ENCODE data around the gene MOSPD2. TPM values are rescaled to one million over a fixed set of nuclear protein-coding genes. Genes with fewer than 3 reads are reported as not detected.

MOSPD2 gene
- total RNA-seq (10 to 100 TPM; 13.2 to 13.9 TPM), polyA plus RNA-seq (1 to 10 TPM; 5.4 to 7.9 (median 5.9) TPM), total RNA-seq (5.4 to 23.4 (median 14.6) reads per million in 6 experiments)

DNA sequence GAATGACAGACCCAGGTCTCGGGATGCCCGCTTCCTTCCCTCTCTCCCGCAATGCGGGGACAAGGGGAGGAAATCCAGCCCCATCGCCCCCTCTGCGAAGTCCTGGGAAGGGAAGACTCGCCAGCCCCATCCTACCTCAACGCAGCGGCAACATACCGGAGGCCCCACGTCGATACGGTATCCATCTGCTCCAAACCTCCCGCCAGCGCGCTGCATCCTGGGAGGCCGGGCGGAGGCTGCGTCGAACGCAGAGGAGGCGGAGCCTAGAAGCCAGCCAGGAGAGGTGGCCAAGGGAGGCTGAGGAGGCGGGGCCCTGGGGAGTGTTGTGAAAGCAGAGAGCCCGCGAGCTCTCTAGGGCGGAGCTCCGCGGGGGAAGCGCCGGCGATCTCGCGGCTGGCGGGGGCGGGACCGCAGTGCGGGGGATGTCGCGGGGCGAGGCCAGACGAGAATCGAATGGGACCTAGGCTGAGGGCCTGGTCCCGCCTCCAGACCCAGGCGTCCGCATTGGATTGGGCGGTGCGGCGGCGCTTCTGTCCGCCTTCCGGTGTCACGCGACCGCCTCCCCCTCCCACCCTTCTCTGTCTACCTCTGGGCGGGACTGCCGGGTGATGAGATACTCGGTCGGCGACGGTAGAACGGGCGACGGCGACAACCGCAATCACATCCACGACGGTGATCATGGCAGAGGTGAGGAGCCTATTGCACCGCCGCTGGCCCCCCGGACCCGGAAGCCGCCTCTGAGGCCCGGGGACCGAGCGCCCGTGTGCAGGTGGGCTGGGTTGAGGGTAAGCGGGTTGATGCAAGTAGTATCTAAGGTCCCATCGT is at the start of gene MOSPD2, which contains the start of gene FANCB:
MOSPD2 (plus strand) TSS at position 571 of the 825 bp plus-strand sequence; CDS start at position 679, 108 bp downstream.
FANCB (minus strand) TSS at position 219 of the 825 bp plus-strand sequence. CDS start 7,559 bp downstream, outside the sequence.
- peak within 1 kb of the TSS; percentile 43 to 95 (median 92) for H3K27ac Mint-ChIP-seq
- peak; percentile 90 to 92 for ATAC-seq
- peaks cover 2 to 24% (median 11%) of the 10 kb centered on the region in 4 donors for H3K4me1 Mint-ChIP-seq
- no peaks in the 10 kb centered on the region for H3K27me3 Mint-ChIP-seq
- H3K4me3 Mint-ChIP-seq: peak within 1 kb of the TSS; percentile 78 to 93 (median 88)
- H3K9me3 Mint-ChIP-seq: peaks cover 0 to 4% (median 0%) of the 10 kb centered on the region in 9 donors
- DNase-seq: peak; percentile 77 to 96 (median 92)
- H3K36me3 Mint-ChIP-seq: peaks cover 0 to 9% (median 0%) of the 10 kb centered on the region in 3 donors
- POLR2A ChIA-PET: interaction anchor here (0.7 to 1.0 kb wide), 2 partner anchors 362 to 982 kb away, joined by 3 read pairs; partner anchors contain the start of gene AP1S2

DNA sequence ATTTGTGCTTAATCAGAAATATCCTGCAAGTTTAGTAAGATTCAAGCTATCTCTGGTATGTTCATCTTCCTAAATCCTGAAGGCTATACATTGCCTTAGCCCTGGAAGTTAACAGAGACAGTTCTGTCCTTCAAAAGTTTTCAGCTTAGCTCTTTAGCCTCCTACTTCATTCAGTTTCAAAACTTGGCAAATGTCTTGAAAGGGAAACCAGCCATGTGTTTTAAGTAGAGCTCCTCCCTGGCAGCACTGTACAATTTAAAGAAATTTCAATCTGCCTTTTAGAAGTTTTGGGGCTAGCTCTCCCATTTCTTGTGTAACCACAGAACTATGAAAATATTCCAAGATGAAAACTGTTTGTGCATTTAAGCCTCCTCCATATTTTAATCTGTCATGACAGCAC is 47.4 kb upstream of the MOSPD2 start:
- peak overlapping the region in 1 of 10 donors; percentile 24 for H3K27ac Mint-ChIP-seq
- ATAC-seq: no peak
- H3K27me3 Mint-ChIP-seq: peaks cover 0 to 8% (median 3%) of the 10 kb centered on the region in 5 donors
- peaks cover 0 to 38% (median 2%) of the 10 kb centered on the region in 9 donors for H3K9me3 Mint-ChIP-seq
- no peaks in the 10 kb centered on the region for H3K4me1 Mint-ChIP-seq
- POLR2A ChIA-PET: no interaction called here
- DNase-seq: no peak
- no peak overlapping the region for H3K4me3 Mint-ChIP-seq
- peaks cover 0 to 22% (median 2%) of the 10 kb centered on the region in 3 donors for H3K36me3 Mint-ChIP-seq

DNA sequence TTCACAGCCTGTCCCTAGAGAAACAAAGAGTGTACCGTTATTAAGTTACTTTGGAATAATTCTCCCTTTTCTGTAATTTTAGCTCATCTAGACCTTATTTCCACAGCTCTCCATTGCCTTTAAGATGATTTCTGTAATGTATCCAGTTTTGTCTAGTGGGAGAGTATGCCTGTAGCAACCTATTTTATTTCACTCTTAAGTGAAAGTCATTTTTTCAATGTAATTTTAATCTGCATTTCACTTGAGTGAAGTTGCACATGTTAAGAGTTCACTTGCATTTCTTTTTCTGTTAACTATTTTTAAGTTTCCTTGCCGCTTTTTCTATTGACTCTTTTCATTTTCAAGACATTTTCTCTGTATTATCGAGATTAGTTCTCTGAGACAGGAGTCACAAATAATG is 46.9 kb upstream of the MOSPD2 start:
- Mint-ChIP-seq H3K4me1 (no peaks in the 10 kb centered on the region), H3K27me3 (peaks cover 0 to 8% (median 3%) of the 10 kb centered on the region in 5 donors), H3K36me3 (peaks cover 0 to 22% (median 2%) of the 10 kb centered on the region in 3 donors), H3K9me3 (peaks cover 0 to 41% (median 2%) of the 10 kb centered on the region in 9 donors), H3K27ac (peak overlapping the region in 1 of 10 donors; percentile 24), H3K4me3 (no peak overlapping the region)
- DNase-seq (no peak), ATAC-seq (no peak)
- POLR2A ChIA-PET: no interaction called here

DNA sequence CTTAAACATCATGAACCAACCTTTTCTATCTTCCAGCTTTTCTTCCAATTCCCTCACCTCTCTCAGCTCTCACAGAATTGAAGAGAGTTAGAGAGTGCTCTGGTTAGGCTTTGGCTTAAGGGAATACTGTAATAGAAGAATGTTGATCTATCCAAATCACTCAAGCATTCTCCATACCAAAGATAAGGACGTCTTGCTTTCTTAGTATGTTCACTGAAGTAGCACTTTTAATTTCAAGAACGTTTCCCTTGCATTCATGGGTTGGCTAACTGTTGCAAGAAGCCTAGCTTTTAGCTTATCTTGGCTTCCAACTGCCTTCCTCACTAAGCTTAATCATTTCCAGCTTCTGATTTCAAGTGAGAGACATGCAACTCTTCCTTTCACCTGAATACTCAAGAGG is 43.6 kb upstream of the MOSPD2 start:
- Mint-ChIP-seq H3K4me3 (no peak overlapping the region), H3K36me3 (peaks cover 2 to 22% (median 10%) of the 10 kb centered on the region in 3 donors), H3K27ac (no peak overlapping the region), H3K9me3 (peaks cover 0 to 42% (median 6%) of the 10 kb centered on the region in 9 donors), H3K4me1 (no peaks in the 10 kb centered on the region), H3K27me3 (peaks cover 0 to 8% (median 3%) of the 10 kb centered on the region in 5 donors)
- DNase-seq (no peak), ATAC-seq (no peak)
- POLR2A ChIA-PET: no interaction called here

DNA sequence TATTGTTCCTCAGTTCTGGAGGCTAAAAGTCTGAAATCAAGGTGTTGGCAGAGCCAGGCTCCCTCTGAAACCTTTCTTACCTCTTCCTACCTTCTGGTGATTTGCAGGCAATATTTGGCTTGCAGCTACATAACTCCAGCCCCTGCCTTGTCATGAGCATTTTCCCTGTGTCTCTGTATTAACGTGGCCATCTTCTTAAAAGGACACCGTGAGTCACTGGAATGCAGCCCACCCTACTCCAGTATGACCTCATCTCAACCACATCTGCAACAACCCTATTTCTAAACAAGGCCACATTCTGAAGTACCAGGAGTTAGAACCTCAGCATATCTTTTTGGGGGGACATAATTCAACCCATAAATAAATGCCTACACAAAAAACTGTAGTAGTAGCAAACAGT is 41.1 kb upstream of the MOSPD2 start:
- Mint-ChIP-seq H3K4me3 (no peak overlapping the region), H3K4me1 (no peaks in the 10 kb centered on the region), H3K27ac (no peak overlapping the region), H3K9me3 (peaks cover 0 to 37% (median 7%) of the 10 kb centered on the region in 9 donors), H3K27me3 (no peaks in the 10 kb centered on the region), H3K36me3 (peaks cover 18 to 26% (median 23%) of the 10 kb centered on the region in 3 donors)
- ATAC-seq: no peak
- POLR2A ChIA-PET: no interaction called here
- DNase-seq: no peak

DNA sequence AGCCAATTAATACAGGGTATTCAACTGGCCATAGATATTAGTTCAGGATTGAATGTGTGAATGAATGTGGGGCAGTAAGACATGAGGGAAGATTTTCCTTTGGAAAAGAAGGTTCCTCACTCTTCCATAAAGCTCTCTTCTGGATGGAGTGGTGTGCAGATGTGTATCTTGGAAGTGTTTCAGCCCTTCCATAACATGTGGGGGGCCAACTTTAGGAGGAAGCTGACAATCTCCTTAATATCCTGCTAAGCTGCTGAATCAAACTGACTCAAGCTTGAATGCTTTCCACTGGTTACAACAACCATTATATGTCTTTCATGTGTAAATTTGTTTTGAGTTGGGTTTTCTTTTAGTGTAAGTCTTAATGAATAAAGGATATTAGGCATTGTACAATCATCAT is 40.6 kb upstream of the MOSPD2 start:
- Mint-ChIP-seq H3K27ac (no peak overlapping the region), H3K9me3 (peaks cover 0 to 37% (median 7%) of the 10 kb centered on the region in 9 donors), H3K4me3 (no peak overlapping the region), H3K36me3 (peaks cover 18 to 26% (median 23%) of the 10 kb centered on the region in 3 donors), H3K4me1 (no peaks in the 10 kb centered on the region), H3K27me3 (no peaks in the 10 kb centered on the region)
- no peak for DNase-seq
- POLR2A ChIA-PET: no interaction called here
- ATAC-seq: no peak

DNA sequence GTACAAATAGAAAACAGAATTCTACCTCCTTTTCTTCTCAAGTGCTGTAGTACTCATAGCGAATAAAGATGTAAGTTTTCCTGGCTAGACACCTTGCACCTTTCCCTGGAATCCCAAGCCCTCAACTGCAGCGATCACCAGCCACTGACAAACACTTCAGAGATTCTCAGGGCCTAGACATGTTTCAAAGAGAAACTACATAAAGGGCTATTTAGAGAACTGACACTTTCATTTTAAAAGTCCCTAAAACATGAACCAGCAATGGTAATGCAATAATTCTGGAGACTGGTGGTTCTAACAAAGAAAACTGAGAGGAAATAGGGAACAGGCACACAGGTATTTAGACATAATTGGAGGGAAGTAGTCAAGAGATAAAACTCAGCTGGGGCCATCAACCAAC is 36.1 kb upstream of the MOSPD2 start:
- Mint-ChIP-seq H3K27me3 (no peaks in the 10 kb centered on the region), H3K9me3 (peaks cover 0 to 7% (median 0%) of the 10 kb centered on the region in 9 donors), H3K4me3 (no peak overlapping the region), H3K4me1 (no peaks in the 10 kb centered on the region), H3K27ac (no peak overlapping the region), H3K36me3 (peaks cover 15 to 34% (median 25%) of the 10 kb centered on the region in 3 donors)
- POLR2A ChIA-PET: no interaction called here
- ATAC-seq (no peak), DNase-seq (no peak)

DNA sequence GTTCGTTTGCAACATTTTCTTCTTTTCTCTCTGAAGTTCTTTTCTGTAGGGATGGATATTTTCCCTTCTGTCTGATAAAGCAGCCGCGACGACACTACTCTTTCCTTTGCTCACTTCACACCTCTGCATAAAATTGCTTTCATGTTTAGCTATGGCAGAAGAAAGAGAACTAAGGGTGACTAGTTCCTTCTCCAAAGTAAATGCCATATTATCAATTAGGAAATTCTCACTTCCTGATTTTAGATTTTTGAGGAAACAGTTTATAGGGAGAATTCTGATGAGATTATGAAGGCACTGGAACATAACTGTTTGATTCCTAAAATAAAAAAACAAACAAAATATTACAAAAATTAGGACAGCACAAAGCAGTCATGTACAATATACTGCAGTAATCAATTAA is 29.6 kb upstream of the MOSPD2 start:
- no peak overlapping the region for H3K27ac Mint-ChIP-seq
- no peaks in the 10 kb centered on the region for H3K4me1 Mint-ChIP-seq
- DNase-seq (no peak), ATAC-seq (no peak)
- peaks cover 4 to 30% (median 6%) of the 10 kb centered on the region in 3 donors for H3K36me3 Mint-ChIP-seq
- H3K27me3 Mint-ChIP-seq: no peaks in the 10 kb centered on the region
- H3K9me3 Mint-ChIP-seq: no peaks in the 10 kb centered on the region
- POLR2A ChIA-PET: no interaction called here
- no peak overlapping the region for H3K4me3 Mint-ChIP-seq

DNA sequence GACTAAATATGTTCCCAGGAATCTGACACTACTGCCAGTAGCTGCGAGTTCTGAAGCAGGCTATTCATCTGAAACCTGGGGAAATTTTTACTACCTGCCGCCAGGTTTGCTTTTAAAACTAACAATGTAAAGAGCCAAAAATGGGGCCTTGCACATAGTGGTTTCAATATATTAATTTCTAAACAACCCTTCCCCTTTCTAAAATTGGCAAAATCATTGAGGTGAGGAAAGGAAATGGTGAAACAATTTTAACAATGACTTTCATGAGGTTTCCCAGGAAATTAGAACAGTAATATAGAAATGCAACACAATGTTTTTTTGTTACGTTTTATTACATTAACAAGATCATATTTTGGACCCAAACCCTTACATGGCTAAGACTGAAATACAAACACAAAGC is 21.7 kb upstream of the MOSPD2 start:
- POLR2A ChIA-PET: no interaction called here
- no peaks in the 10 kb centered on the region for H3K27me3 Mint-ChIP-seq
- ATAC-seq (no peak), DNase-seq (no peak)
- H3K4me3 Mint-ChIP-seq: no peak overlapping the region
- peaks cover 8 to 24% (median 10%) of the 10 kb centered on the region in 3 donors for H3K36me3 Mint-ChIP-seq
- peaks cover 0 to 3% (median 2%) of the 10 kb centered on the region in 4 donors for H3K4me1 Mint-ChIP-seq
- H3K9me3 Mint-ChIP-seq: peaks cover 0 to 2% (median 0%) of the 10 kb centered on the region in 9 donors
- H3K27ac Mint-ChIP-seq: no peak overlapping the region

DNA sequence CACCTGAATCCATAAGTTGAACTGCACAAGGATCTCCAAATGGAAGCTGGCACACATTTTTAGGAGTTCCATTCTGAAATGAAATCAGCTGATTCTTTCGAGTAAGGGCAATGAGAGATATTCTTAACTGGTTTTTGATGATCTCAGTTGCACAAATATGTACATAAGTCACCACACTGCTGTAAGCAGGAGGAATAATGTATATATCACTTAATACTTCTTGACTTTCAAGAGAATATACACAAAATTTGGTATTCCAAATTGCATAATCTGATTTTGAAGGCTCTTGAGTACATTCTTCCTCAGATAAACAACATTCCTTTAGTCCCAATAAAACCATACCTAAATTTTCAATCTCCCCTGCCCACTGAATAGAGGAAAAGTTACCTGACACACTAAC is 8.6 kb upstream of the MOSPD2 start:
- POLR2A ChIA-PET: no interaction called here
- H3K27me3 Mint-ChIP-seq: no peaks in the 10 kb centered on the region
- no peak overlapping the region for H3K27ac Mint-ChIP-seq
- DNase-seq: no peak
- no peak overlapping the region for H3K4me3 Mint-ChIP-seq
- peaks cover 0 to 2% (median 0%) of the 10 kb centered on the region in 4 donors for H3K4me1 Mint-ChIP-seq
- no peak for ATAC-seq
- H3K9me3 Mint-ChIP-seq: peaks cover 0 to 5% (median 0%) of the 10 kb centered on the region in 9 donors
- peaks cover 0 to 18% (median 17%) of the 10 kb centered on the region in 3 donors for H3K36me3 Mint-ChIP-seq

DNA sequence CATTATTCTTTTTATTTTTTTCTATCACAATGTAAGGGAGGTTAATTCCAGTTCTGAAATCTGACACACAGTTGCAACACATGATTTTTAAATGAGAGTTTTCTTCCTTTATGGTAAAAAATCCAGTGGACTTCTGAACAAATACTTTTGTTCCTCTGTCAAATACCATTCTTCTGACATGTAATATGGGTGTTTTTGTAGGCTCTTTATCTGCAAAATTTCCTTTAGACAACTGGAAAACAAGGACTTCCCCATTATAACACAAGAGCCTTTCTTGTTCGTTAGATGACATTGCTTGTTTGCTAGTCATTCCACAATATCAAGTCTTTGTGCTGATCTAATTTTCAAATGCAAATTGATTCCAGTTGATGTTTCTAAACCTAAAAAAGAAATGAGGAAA is 8.0 kb upstream of the MOSPD2 start:
- Mint-ChIP-seq H3K4me3 (no peak overlapping the region), H3K9me3 (peaks cover 0 to 5% (median 0%) of the 10 kb centered on the region in 9 donors), H3K27me3 (no peaks in the 10 kb centered on the region)

DNA sequence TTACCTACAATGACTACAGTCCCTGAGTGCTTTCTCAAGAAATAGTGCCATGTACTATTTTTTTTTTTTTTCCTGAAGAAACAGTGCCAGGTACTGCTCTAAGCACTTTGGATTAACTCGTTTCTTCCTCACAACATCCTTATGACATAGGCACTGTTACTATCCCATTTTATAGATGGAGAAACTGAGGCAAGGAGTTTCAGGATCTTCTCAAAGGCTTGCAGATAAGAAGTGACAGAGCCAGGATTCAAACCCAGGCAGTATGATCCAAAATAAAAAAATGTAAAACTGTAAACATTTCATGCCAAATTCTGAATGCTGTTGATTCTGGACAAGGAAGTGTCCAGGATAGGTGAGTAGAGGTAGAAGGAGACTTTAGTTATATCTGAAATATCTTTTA is 1.5 kb upstream of the MOSPD2 start:
- H3K27me3 Mint-ChIP-seq: no peaks in the 10 kb centered on the region
- H3K9me3 Mint-ChIP-seq: peaks cover 0 to 6% (median 0%) of the 10 kb centered on the region in 9 donors
- POLR2A ChIA-PET: no interaction called here
- H3K27ac Mint-ChIP-seq: peak overlapping the region in 2 of 10 donors; percentile 40 to 46
- H3K36me3 Mint-ChIP-seq: peaks cover 0 to 13% (median 10%) of the 10 kb centered on the region in 3 donors
- DNase-seq (no peak), ATAC-seq (no peak)
- peaks cover 2 to 19% (median 10%) of the 10 kb centered on the region in 4 donors for H3K4me1 Mint-ChIP-seq
- H3K4me3 Mint-ChIP-seq: peak overlapping the region in 7 of 10 donors; percentile 25 to 89 (median 55)

More for the DNA sequence above, 8.0 kb upstream of the MOSPD2 start:
- DNase-seq (no peak), ATAC-seq (no peak)
- Mint-ChIP-seq H3K27ac (no peak overlapping the region), H3K4me1 (peaks cover 0 to 2% (median 0%) of the 10 kb centered on the region in 4 donors), H3K36me3 (peaks cover 0 to 18% (median 17%) of the 10 kb centered on the region in 3 donors)
- POLR2A ChIA-PET: no interaction called here

DNA sequence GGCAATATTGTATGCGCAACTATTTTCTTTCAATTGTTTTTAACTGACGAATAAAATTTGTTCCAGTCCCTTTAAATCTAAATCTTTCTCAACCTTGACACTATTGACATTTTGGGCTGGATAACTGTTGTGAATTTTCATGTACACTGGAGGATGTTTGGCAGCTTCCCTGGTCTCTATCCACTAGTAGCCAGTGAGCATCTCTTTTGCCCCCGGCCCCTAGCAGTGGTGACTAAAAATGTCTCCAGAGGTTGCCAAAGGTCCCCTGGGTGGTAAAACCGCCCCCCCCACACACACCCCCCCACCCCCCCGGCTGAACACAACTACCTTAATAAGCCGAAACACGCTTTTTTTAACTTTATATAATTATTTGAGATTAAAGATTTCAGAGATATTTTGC is 866 bp upstream of the MOSPD2 start:
- H3K36me3 Mint-ChIP-seq: peaks cover 0 to 12% (median 4%) of the 10 kb centered on the region in 3 donors
- H3K27ac Mint-ChIP-seq: peak overlapping the region in 4 of 10 donors; percentile 83 to 95 (median 93)
- POLR2A ChIA-PET: interaction anchor here (0.7 to 1.0 kb wide), 2 partner anchors 363 to 982 kb away, joined by 3 read pairs; partner anchors contain the start of gene AP1S2

More for the DNA sequence above, 866 bp upstream of the MOSPD2 start:
- Mint-ChIP-seq H3K4me3 (peak overlapping the region; percentile 78 to 93 (median 88)), H3K27me3 (no peaks in the 10 kb centered on the region), H3K4me1 (peaks cover 2 to 23% (median 11%) of the 10 kb centered on the region in 4 donors), H3K9me3 (peaks cover 0 to 9% (median 0%) of the 10 kb centered on the region in 9 donors)
- ATAC-seq (no peak), DNase-seq (no peak)
